ENCODE results near the gene SLX4IP. TPM values are rescaled to one million over a fixed set of nuclear protein-coding genes. Genes with fewer than 3 reads are reported as not detected.
A peak's percentile ranks its signal among the peaks of the same experiment; 100 is the strongest.

Gene SLX4IP
- total RNA-seq, 2 donors from 2014 or later, result 4.7 to 5.8 TPM

DNA sequence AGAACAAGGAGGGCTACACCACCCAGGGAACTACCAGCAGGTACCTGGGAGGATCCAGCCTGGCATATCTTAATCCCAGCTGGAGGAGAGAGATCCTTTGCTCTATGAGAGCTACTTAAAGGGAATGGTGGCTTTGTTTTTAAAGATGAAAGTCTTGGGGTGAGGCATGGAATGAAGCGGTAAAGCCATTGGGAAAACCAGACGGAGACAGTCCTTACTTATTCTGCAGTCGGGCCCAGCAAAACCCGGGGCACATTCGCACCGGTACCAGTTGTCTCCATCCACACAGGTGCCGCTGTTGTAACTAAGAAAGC lies 208.4 kb downstream of the SLX4IP start:
- Histone ChIP-seq H3K27ac (peak overlapping the region; percentile 98 to 100), H3K27me3 (replicated peaks; ENCODE audit: insufficient read depth) (no peaks in the 10 kb centered on the region), H3K4me1 (ENCODE audit: control insufficient read depth in 1 of 2, low read depth in 2 of 2) (peaks cover 14 to 83% of the 10 kb centered on the region in 2 donors), H3K4me3 (no peak overlapping the region), H3K36me3 (peaks cover 80% of the 10 kb centered on the region), H3K9me3 (no peaks in the 10 kb centered on the region)
- TF ChIP-seq, protein P1, sequence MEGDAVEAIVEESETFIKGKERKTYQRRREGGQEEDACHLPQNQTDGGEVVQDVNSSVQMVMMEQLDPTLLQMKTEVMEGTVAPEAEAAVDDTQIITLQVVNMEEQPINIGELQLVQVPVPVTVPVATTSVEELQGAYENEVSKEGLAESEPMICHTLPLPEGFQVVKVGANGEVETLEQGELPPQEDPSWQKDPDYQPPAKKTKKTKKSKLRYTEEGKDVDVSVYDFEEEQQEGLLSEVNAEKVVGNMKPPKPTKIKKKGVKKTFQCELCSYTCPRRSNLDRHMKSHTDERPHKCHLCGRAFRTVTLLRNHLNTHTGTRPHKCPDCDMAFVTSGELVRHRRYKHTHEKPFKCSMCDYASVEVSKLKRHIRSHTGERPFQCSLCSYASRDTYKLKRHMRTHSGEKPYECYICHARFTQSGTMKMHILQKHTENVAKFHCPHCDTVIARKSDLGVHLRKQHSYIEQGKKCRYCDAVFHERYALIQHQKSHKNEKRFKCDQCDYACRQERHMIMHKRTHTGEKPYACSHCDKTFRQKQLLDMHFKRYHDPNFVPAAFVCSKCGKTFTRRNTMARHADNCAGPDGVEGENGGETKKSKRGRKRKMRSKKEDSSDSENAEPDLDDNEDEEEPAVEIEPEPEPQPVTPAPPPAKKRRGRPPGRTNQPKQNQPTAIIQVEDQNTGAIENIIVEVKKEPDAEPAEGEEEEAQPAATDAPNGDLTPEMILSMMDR (IDR thresholded peaks at IDR 0.05), result no peak
- ATAC-seq (ENCODE audit: insufficient number of reproducible peaks, low FRiP score, low read depth) (no peak), DNase-seq (ENCODE audit: low spot score) (no peak)

DNA sequence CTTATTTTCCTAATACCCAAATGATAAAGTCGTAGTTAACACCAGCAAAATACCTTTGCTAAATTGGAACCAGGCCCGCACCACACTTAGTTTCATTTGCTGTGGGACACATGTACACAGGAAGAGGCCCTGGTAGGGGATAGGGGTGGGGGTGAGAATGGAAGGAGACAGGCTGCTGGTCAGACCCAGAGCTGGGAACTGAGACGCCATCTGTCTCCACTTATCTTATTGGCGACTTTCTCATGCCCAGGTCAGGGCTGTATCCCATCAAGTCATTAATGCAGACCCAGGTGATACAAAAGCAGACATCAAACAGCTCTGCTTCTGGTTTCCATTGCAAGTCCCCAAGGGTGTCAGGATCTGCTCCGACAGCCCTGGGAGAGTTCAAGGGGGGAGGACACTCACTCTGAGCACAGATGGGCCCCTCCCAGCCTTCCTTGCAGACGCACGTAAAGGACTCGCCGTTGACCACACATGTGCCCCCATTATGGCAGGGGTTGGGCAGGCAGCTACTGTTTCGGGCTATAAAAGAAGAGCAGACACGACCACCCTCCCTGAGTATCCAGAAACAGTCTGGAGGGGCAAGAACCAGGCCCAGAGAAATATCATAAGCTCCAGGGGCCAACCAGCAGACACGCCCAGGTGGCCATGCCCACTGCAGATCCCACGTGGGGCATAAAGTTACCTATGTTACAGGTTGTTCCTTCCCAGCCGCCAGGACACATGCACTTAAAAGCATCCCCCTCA lies 209.5 kb downstream of the SLX4IP start:
- TF ChIP-seq, protein P1 (IDR thresholded peaks at IDR 0.05), result no peak
- ATAC-seq (ENCODE audit: insufficient number of reproducible peaks, low FRiP score, low read depth) (no peak), DNase-seq (ENCODE audit: low spot score) (no peak)
- H3K36me3 ChIP-seq, result peaks cover 88% of the 10 kb centered on the region
- no peak overlapping the region for H3K4me3 ChIP-seq
- peak overlapping the region; percentile 98 to 100 for H3K27ac ChIP-seq
- no peaks in the 10 kb centered on the region for H3K27me3 ChIP-seq (replicated peaks; ENCODE audit: insufficient read depth)
- H3K4me1 ChIP-seq (ENCODE audit: control insufficient read depth in 1 of 2, low read depth in 2 of 2), result peaks cover 18 to 85% of the 10 kb centered on the region in 2 donors
- H3K9me3 ChIP-seq, result no peaks in the 10 kb centered on the region

DNA sequence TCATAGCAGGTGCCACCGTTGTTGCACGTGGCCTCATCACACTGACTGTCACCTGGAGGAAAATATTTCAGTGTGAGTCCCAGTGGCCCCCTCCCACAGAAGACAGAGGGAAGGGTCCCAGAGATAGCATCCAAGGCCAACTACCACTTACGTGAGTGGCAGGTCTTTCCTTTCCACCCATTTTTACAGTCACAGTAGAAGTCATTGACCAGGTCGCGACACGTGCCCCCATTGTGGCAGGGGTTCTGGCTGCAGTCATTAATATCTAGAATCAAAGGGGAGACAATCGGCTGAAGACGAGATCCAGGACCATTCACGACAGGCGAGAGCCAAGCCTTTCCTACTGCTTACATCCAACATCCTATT lies 210.1 kb downstream of the SLX4IP start:
- ATAC-seq (ENCODE audit: insufficient number of reproducible peaks, low FRiP score, low read depth) (no peak), DNase-seq (ENCODE audit: low spot score) (no peak)
- Histone ChIP-seq H3K4me3 (no peak overlapping the region), H3K9me3 (no peaks in the 10 kb centered on the region), H3K27me3 (replicated peaks; ENCODE audit: insufficient read depth) (no peaks in the 10 kb centered on the region), H3K4me1 (ENCODE audit: control insufficient read depth in 1 of 2, low read depth in 2 of 2) (peaks cover 14 to 85% of the 10 kb centered on the region in 2 donors), H3K27ac (peak overlapping the region; percentile 98 to 100), H3K36me3 (peaks cover 88% of the 10 kb centered on the region)
- TF ChIP-seq, protein P1 (IDR thresholded peaks at IDR 0.05), result no peak

DNA sequence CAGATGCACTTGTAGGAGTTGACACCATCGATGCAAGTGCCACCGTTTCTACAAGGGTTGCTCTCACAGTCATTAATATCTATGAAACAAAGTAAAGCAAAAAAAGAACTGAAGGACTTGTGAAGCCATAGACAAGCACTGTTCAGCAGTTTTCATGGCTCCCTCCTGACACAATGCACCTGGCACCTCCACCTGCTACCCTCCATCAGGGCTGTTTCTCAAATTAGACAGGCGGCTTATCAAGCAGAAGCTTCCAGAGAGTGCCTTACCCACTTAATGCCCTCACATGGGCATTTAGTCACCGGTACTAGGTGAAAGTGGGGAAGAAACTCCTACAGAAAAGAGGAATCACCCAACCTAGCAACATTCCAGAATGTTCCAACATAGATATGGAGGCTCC lies 210.9 kb downstream of the SLX4IP start:
- DNase-seq (ENCODE audit: low spot score) (no peak), ATAC-seq (ENCODE audit: insufficient number of reproducible peaks, low FRiP score, low read depth) (no peak)
- peaks cover 16 to 85% of the 10 kb centered on the region in 2 donors for H3K4me1 ChIP-seq (ENCODE audit: control insufficient read depth in 1 of 2, low read depth in 2 of 2)
- no peaks in the 10 kb centered on the region for H3K27me3 ChIP-seq (replicated peaks; ENCODE audit: insufficient read depth)
- H3K27ac ChIP-seq, result peak overlapping the region; percentile 98 to 100
- peaks cover 87% of the 10 kb centered on the region for H3K36me3 ChIP-seq
- no peaks in the 10 kb centered on the region for H3K9me3 ChIP-seq
- TF ChIP-seq, protein P1 (IDR thresholded peaks at IDR 0.05), result no peak
- no peak overlapping the region for H3K4me3 ChIP-seq

DNA sequence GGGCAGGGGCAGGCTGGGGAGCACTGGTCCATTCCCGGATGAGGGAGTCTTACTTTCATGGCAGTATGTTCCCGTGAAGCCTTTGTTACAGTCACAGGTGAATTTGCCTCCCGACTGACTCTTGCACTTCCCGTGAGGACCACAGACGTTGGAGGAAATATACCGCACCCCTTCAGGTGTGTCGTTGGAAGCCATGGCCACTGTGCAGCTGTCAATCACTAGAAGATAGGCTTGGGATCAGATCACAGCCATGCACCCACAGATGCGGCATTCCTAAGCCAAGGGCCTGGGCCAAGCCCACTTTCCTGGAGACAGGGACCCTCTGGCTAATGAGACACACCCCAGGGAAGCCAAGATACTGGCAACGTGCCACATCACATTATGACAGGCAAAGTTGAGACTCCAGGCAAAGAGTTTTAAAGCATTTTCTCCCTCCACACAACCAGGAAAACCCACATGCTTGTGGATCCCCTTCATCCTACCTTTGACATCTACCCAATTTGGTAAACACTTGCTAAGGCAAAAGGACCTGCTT lies 211.8 kb downstream of the SLX4IP start:
- H3K27ac ChIP-seq, result peak overlapping the region; percentile 98 to 100
- no peaks in the 10 kb centered on the region for H3K27me3 ChIP-seq (replicated peaks; ENCODE audit: insufficient read depth)
- TF ChIP-seq, protein P1 (IDR thresholded peaks at IDR 0.05), result no peak
- H3K4me3 ChIP-seq, result no peak overlapping the region
- peaks cover 86% of the 10 kb centered on the region for H3K36me3 ChIP-seq
- ATAC-seq (ENCODE audit: insufficient number of reproducible peaks, low FRiP score, low read depth), result no peak
- H3K4me1 ChIP-seq (ENCODE audit: control insufficient read depth in 1 of 2, low read depth in 2 of 2), result peaks cover 23 to 91% of the 10 kb centered on the region in 2 donors
- no peaks in the 10 kb centered on the region for H3K9me3 ChIP-seq
- no peak for DNase-seq (ENCODE audit: low spot score)
